ENCODE results near the gene FBXL22.

Gene FBXL22

DNA sequence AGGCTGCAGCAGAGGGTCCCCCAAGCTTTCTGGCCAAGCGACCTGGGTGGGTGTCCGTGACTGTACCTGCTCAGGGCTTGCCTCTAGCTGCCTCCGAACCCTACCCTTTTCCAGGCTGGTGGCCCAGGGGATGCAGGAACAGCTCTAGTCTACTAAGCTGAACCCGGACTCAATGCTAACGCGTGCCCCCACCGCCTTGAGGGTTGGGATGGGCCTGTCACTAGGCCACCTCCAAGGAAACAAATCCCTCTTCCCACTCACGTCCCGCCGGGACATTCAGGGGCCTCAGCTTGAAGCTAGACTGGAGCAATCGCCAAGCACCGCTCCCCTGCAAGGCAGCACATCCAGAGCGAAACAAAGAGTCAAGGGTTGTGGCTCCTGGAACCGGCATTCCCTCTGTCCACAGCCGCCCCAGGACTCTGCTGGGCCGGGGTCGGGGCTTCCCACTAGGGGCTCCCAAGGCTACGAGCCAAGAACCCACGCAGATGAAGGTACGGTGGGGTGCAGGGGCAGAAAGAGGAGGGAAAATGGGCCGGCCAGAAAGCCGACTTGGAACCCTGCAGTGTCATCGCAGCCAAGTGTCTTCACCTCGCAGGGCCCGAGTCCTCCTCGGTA, 2.9 kb downstream of the FBXL22 start:
- Histone ChIP-seq H3K4me3 (ENCODE audit: low read length, poor library complexity, severe bottlenecking) (peak overlapping the region; percentile 84), H3K9me3 (ENCODE audit: insufficient read depth, low read depth, low read length) (no peaks in the 10 kb centered on the region), H3K79me2 (ENCODE audit: insufficient read depth, low read length) (peaks cover 12% of the 10 kb centered on the region), H2AFZ (ENCODE audit: low read length) (peak overlapping the region; percentile 92), H4K20me1 (ENCODE audit: insufficient read depth, low read length, poor library complexity, severe bottlenecking) (no peaks in the 10 kb centered on the region), H3K36me3 (ENCODE audit: insufficient read depth, low read length) (no peaks in the 10 kb centered on the region), H3K27me3 (ENCODE audit: insufficient read depth, low read length, poor library complexity, severe bottlenecking) (no peaks in the 10 kb centered on the region), H3F3A (ENCODE audit: low read depth) (no peaks in the 10 kb centered on the region), H3K4me2 (ENCODE audit: low read depth, low read length, poor library complexity, severe bottlenecking) (peak overlapping the region; percentile 94), H3K9ac (ENCODE audit: low read depth, low read length, poor library complexity, severe bottlenecking) (peak overlapping the region; percentile 95), H3K9me2 (replicated peaks; ENCODE audit: low read depth, low read length) (no peaks in the 10 kb centered on the region), H3K4me1 (ENCODE audit: insufficient read depth, low read length, poor library complexity, severe bottlenecking) (peaks cover 32% of the 10 kb centered on the region)
- no peak for TF ChIP-seq EZH2phosphoT487 (IDR thresholded peaks at IDR 0.05; ENCODE audit: borderline replicate concordance)
- TF ChIP-seq, protein P1, sequence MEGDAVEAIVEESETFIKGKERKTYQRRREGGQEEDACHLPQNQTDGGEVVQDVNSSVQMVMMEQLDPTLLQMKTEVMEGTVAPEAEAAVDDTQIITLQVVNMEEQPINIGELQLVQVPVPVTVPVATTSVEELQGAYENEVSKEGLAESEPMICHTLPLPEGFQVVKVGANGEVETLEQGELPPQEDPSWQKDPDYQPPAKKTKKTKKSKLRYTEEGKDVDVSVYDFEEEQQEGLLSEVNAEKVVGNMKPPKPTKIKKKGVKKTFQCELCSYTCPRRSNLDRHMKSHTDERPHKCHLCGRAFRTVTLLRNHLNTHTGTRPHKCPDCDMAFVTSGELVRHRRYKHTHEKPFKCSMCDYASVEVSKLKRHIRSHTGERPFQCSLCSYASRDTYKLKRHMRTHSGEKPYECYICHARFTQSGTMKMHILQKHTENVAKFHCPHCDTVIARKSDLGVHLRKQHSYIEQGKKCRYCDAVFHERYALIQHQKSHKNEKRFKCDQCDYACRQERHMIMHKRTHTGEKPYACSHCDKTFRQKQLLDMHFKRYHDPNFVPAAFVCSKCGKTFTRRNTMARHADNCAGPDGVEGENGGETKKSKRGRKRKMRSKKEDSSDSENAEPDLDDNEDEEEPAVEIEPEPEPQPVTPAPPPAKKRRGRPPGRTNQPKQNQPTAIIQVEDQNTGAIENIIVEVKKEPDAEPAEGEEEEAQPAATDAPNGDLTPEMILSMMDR (conservative IDR thresholded peaks at IDR 0.05; ENCODE audit: low read length) = no peak

DNA sequence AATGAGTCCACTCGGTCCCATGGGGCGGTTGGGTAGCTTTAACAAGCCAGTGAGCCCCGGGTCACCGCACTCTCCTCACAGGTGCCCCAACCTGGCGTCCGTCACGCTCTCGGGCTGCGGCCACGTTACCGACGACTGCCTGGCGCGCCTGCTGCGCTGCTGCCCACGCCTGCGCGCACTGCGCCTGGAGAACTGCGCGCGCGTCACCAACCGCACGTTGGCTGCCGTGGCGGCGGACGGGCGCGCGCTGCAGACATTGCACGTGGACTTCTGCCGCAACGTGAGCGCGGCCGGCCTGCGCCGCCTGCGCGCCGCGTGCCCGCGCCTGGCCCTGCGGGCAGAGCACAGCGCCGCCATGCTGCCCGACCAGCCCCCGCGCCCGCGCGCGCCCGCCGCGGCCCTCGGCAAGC, 3.4 kb downstream of the FBXL22 start:
- H3F3A ChIP-seq (ENCODE audit: low read depth) = no peaks in the 10 kb centered on the region
- no peaks in the 10 kb centered on the region for H3K9me2 ChIP-seq (replicated peaks; ENCODE audit: low read depth, low read length)
- H3K79me2 ChIP-seq (ENCODE audit: insufficient read depth, low read length) = peaks cover 12% of the 10 kb centered on the region
- no peaks in the 10 kb centered on the region for H3K36me3 ChIP-seq (ENCODE audit: insufficient read depth, low read length)
- TF ChIP-seq EZH2phosphoT487 (IDR thresholded peaks at IDR 0.05; ENCODE audit: borderline replicate concordance) = no peak
- TF ChIP-seq, protein P1 (conservative IDR thresholded peaks at IDR 0.05; ENCODE audit: low read length) = no peak
- H3K4me2 ChIP-seq (ENCODE audit: low read depth, low read length, poor library complexity, severe bottlenecking) = peak overlapping the region; percentile 94
- H3K9ac ChIP-seq (ENCODE audit: low read depth, low read length, poor library complexity, severe bottlenecking) = peak overlapping the region; percentile 95
- peak overlapping the region; percentile 84 for H3K4me3 ChIP-seq (ENCODE audit: low read length, poor library complexity, severe bottlenecking)
- peak overlapping the region; percentile 92 for H2AFZ ChIP-seq (ENCODE audit: low read length)
- H3K27me3 ChIP-seq (ENCODE audit: insufficient read depth, low read length, poor library complexity, severe bottlenecking) = no peaks in the 10 kb centered on the region
- no peaks in the 10 kb centered on the region for H4K20me1 ChIP-seq (ENCODE audit: insufficient read depth, low read length, poor library complexity, severe bottlenecking)
- peaks cover 36% of the 10 kb centered on the region for H3K4me1 ChIP-seq (ENCODE audit: insufficient read depth, low read length, poor library complexity, severe bottlenecking)
- no peaks in the 10 kb centered on the region for H3K9me3 ChIP-seq (ENCODE audit: insufficient read depth, low read depth, low read length)

DNA sequence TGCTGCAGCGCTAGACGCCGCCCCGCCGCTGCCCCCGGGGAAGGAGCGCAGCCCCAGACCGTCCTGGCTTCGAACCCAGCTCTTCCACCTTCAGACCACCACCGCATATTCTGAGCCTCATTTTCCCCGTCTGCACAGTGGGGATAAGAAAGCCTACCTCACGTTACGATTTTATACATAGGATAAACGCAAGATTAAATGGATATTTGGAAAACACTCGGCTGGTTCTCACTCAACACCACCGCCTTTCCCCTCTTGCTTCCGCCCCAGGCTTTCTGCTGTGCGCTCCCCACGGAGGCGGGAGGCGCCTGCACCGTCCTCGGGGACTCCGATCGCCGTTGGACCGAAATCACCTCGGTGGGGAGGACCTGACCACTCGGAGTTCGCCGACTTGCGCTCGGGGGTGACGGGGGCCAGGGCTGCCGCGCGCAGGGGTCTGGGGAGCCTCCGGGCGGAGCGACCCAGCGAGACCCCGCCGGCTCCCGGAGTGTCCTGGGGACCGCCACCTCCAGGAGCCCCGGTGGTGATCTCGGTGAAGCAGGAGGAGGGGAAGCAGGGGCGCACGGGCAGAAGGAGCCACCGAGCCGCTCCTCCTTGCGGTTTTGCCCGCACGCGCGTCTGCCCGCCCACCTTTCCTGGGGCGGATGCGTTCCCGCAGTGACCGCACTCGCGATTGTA, 4.0 kb downstream of the FBXL22 start:
- Histone ChIP-seq H2AFZ (ENCODE audit: low read length) (peak overlapping the region; percentile 90), H4K20me1 (ENCODE audit: insufficient read depth, low read length, poor library complexity, severe bottlenecking) (no peaks in the 10 kb centered on the region), H3K4me3 (ENCODE audit: low read length, poor library complexity, severe bottlenecking) (peak overlapping the region; percentile 84), H3K27me3 (ENCODE audit: insufficient read depth, low read length, poor library complexity, severe bottlenecking) (no peaks in the 10 kb centered on the region), H3K9me2 (replicated peaks; ENCODE audit: low read depth, low read length) (no peaks in the 10 kb centered on the region), H3K36me3 (ENCODE audit: insufficient read depth, low read length) (no peaks in the 10 kb centered on the region), H3K4me2 (ENCODE audit: low read depth, low read length, poor library complexity, severe bottlenecking) (peak overlapping the region; percentile 85), H3F3A (ENCODE audit: low read depth) (no peaks in the 10 kb centered on the region), H3K9ac (ENCODE audit: low read depth, low read length, poor library complexity, severe bottlenecking) (peak overlapping the region; percentile 93), H3K4me1 (ENCODE audit: insufficient read depth, low read length, poor library complexity, severe bottlenecking) (peaks cover 36% of the 10 kb centered on the region), H3K79me2 (ENCODE audit: insufficient read depth, low read length) (peaks cover 12% of the 10 kb centered on the region), H3K9me3 (ENCODE audit: insufficient read depth, low read depth, low read length) (no peaks in the 10 kb centered on the region)
- TF ChIP-seq, protein P1 (conservative IDR thresholded peaks at IDR 0.05; ENCODE audit: low read length) = no peak
- no peak for TF ChIP-seq EZH2phosphoT487 (IDR thresholded peaks at IDR 0.05; ENCODE audit: borderline replicate concordance)
